ENCODE results near the gene TRPV5. TPM values are rescaled to one million over a fixed set of nuclear protein-coding genes. Genes with fewer than 3 reads are reported as not detected.

Gene TRPV5
- total RNA-seq, 4 donors from 2014 or later = not detected

DNA sequence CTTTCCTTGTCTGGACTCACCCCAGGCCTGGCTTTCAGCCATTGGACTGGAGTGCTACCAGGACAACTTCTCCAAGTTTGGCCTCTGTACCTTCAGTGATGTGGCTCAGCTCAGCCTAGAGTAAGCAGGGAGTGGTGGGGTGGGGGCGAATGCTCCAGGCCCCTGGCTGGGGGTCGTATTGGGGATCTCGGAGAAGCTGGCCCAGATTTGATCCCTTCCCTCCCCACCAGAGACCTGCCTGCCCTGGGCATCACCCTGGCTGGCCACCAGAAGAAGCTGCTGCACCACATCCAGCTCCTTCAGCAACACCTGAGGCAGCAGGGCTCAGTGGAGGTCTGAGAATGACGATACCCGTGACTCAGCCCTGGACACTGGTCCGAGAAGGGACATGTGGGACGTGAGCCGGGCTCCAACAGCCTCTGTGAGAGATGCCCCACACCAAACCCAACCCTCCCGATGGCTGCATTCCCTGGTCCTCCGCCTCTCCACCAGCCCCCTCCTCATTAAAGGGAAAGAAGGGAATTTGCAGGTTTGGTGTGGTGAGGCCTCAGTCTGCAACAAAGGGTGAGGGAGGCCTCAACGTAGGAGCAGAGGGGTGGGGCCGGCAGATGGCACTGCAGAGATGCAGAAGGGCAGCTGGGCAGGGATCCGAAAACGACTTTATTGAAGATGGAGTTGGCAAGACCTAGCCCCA is 62.8 kb downstream of the TRPV5 start:
- intact Hi-C loops (cut with DNase I; ENCODE audit: low total_unique reads) (loop anchor here (10.0 kb wide), 1 partner anchor 344 kb away; no protein-coding TSS in a partner anchor), in situ Hi-C loops (cut with MboI; ENCODE audit: low pct_ligation_motif_present in 1 of 4, low pct_unique_long_range_greater_than_20kb in 1 of 4, low sequenced_read_pairs in 3 of 4) (loop anchor here (10.0 to 25.0 kb wide), 2 partner anchors 134 to 342 kb away; partner anchors contain the start of gene TAS2R40 (in 3 of the 4))
- H3K36me3 ChIP-seq = no peaks in the 10 kb centered on the region
- TF ChIP-seq EP300 (IDR thresholded peaks at IDR 0.05; ENCODE audit: low read depth) (no peak), POLR2A (IDR thresholded peaks at IDR 0.05) (no peak), POLR2AphosphoS5 (IDR thresholded peaks at IDR 0.05) (no peak)
- TF ChIP-seq, protein P1, sequence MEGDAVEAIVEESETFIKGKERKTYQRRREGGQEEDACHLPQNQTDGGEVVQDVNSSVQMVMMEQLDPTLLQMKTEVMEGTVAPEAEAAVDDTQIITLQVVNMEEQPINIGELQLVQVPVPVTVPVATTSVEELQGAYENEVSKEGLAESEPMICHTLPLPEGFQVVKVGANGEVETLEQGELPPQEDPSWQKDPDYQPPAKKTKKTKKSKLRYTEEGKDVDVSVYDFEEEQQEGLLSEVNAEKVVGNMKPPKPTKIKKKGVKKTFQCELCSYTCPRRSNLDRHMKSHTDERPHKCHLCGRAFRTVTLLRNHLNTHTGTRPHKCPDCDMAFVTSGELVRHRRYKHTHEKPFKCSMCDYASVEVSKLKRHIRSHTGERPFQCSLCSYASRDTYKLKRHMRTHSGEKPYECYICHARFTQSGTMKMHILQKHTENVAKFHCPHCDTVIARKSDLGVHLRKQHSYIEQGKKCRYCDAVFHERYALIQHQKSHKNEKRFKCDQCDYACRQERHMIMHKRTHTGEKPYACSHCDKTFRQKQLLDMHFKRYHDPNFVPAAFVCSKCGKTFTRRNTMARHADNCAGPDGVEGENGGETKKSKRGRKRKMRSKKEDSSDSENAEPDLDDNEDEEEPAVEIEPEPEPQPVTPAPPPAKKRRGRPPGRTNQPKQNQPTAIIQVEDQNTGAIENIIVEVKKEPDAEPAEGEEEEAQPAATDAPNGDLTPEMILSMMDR (IDR thresholded peaks at IDR 0.05) = no peak
- no peaks in the 10 kb centered on the region for H3K9me3 ChIP-seq
- H3K27me3 ChIP-seq = no peaks in the 10 kb centered on the region
- H3K4me3 ChIP-seq = no peak overlapping the region
- H3K4me1 ChIP-seq = no peaks in the 10 kb centered on the region
- no peak overlapping the region for H3K27ac ChIP-seq
- 82% methylated on average over 14 of the region's 14 CpGs; no CpG with 5 or more reads in 1 of the 2 donors for WGBS, 2 donors (ENCODE audit: low coverage in 1 of 2)
- no peak for DNase-seq

DNA sequence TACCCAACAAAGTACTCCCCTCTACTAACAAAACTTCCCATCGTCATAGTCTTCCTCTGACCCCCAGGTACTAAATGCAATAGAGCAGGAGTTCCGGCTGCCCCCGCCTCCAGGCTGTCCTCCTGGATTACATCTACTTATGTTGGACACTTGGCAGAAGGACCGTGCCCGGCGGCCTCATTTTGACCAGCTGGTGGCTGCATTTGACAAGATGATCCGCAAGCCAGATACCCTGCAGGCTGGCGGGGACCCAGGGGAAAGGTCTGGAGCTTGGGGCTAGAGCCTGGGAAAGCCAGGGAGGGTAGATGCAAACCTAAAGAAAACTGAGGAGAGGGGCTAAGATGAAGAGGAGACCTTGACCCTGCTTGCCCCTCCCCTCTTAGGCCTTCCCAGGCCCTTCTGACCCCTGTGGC is 63.4 kb downstream of the TRPV5 start:
- in situ Hi-C loops (cut with MboI; ENCODE audit: low pct_ligation_motif_present in 1 of 4, low pct_unique_long_range_greater_than_20kb in 1 of 4, low sequenced_read_pairs in 3 of 4) = loop anchor here (10.0 to 25.0 kb wide), 2 partner anchors 135 to 342 kb away; partner anchors contain the start of gene TAS2R40 (in 3 of the 4)
- 67 to 83% methylated on average over 1 to 8 of the region's 8 CpGs for WGBS, 2 donors (ENCODE audit: low coverage in 1 of 2)
- Histone ChIP-seq H3K27me3 (no peaks in the 10 kb centered on the region), H3K27ac (no peak overlapping the region), H3K4me3 (no peak overlapping the region), H3K36me3 (no peaks in the 10 kb centered on the region), H3K9me3 (no peaks in the 10 kb centered on the region), H3K4me1 (no peaks in the 10 kb centered on the region)
- TF ChIP-seq POLR2AphosphoS5 (IDR thresholded peaks at IDR 0.05) (no peak), POLR2A (IDR thresholded peaks at IDR 0.05) (no peak), EP300 (IDR thresholded peaks at IDR 0.05; ENCODE audit: low read depth) (no peak)
- TF ChIP-seq, protein P1 (IDR thresholded peaks at IDR 0.05) = no peak
- intact Hi-C loops (cut with DNase I; ENCODE audit: low total_unique reads) = loop anchor here (10.0 kb wide), 1 partner anchor 345 kb away; no protein-coding TSS in a partner anchor
- DNase-seq = no peak

DNA sequence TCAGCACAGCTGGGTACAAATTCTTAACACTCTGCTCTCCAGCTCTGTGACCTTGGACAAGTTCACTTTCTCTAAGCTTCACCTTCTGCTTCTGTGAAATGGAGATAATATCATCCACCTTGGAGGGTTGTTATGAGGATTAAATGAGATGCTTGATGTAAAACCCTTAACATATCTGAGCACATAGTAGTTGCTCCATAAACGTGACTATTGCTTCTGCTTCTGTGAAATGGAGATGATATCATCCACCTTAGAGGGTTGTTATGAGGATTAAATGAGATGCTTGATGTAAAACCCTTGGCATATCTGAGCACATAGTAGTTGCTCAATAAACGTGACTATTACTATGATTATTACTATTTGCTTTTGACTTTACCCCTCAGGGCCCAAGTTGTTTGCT is 64.1 kb downstream of the TRPV5 start:
- TF ChIP-seq EP300 (IDR thresholded peaks at IDR 0.05; ENCODE audit: low read depth) (no peak), POLR2A (IDR thresholded peaks at IDR 0.05) (no peak)
- TF ChIP-seq, protein P1 (IDR thresholded peaks at IDR 0.05) = no peak
- in situ Hi-C loops (cut with MboI; ENCODE audit: low pct_ligation_motif_present in 1 of 4, low pct_unique_long_range_greater_than_20kb in 1 of 4, low sequenced_read_pairs in 3 of 4) = loop anchor here in 3 of 4 donors (25.0 kb wide), 1 partner anchor 343 kb away; the partner anchor contains the start of gene TAS2R40 (in 3 of the 3)

DNA sequence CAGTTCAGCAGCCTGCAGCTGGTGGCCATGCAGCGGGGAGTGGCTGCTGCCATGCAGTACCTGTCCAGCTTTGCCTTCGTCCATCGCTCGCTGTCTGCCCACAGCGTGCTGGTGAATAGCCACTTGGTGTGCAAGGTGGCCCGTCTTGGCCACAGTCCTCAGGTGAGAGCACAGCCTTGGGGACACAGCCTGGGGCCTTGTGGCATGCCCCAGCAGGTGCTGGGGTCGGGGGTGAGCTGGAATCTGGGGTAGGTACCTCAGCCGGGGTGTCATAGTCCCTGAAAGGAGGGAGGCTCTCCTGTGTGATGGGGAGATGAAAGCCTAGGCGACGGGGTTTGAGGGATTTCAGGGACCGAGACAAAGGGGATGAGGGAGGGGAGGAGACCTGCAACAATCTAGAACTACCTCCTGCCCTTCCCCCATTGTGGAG is 64.5 kb downstream of the TRPV5 start:
- no peak overlapping the region for H3K4me3 ChIP-seq
- no peaks in the 10 kb centered on the region for H3K9me3 ChIP-seq
- TF ChIP-seq EP300 (IDR thresholded peaks at IDR 0.05; ENCODE audit: low read depth) (no peak), POLR2A (IDR thresholded peaks at IDR 0.05) (no peak), POLR2AphosphoS5 (IDR thresholded peaks at IDR 0.05) (no peak)
- TF ChIP-seq, protein P1 (IDR thresholded peaks at IDR 0.05) = no peak
- no peak for DNase-seq
- H3K27me3 ChIP-seq = no peaks in the 10 kb centered on the region
- H3K4me1 ChIP-seq = no peaks in the 10 kb centered on the region
- in situ Hi-C loops (cut with MboI; ENCODE audit: low pct_ligation_motif_present in 1 of 4, low pct_unique_long_range_greater_than_20kb in 1 of 4, low sequenced_read_pairs in 3 of 4) (loop anchor here in 3 of 4 donors (25.0 kb wide), 1 partner anchor 343 kb away; the partner anchor contains the start of gene TAS2R40 (in 3 of the 3)), intact Hi-C loops (cut with DNase I; ENCODE audit: low total_unique reads) (no loop called here)
- WGBS, 2 donors (ENCODE audit: low coverage in 1 of 2) = 89% methylated on average over 11 of the region's 11 CpGs; no CpG with 5 or more reads in 1 of the 2 donors
- H3K27ac ChIP-seq = no peak overlapping the region
- no peaks in the 10 kb centered on the region for H3K36me3 ChIP-seq

More for the DNA sequence above, 64.1 kb downstream of the TRPV5 start:
- no peak overlapping the region for H3K27ac ChIP-seq
- no peak for DNase-seq
- intact Hi-C loops (cut with DNase I; ENCODE audit: low total_unique reads) = no loop called here
- H3K36me3 ChIP-seq = no peaks in the 10 kb centered on the region
- no peaks in the 10 kb centered on the region for H3K27me3 ChIP-seq
- WGBS, 2 donors (ENCODE audit: low coverage in 1 of 2) = 50 to 83% methylated on average over 1 to 2 of the region's 2 CpGs
- H3K4me1 ChIP-seq = no peaks in the 10 kb centered on the region
- H3K9me3 ChIP-seq = no peaks in the 10 kb centered on the region
- no peak overlapping the region for H3K4me3 ChIP-seq

Measured in transverse colon (tissue), 4 donors.